Aorta (tissue), 5 donors: ENCODE data around the gene PROM1. TPM values are rescaled to one million over a fixed set of nuclear protein-coding genes. Genes with fewer than 3 reads are reported as not detected.

Experiments
- ATAC-seq: fragments of 200-7000 bp; cut with Tn5 transposase; one replicate; pipeline ENCODE4 v1.9.1; 2022; ENCODE audit warnings: moderate library complexity; ENCODE audit not compliant: low FRiP score
- DNase-seq, 2 donors: peaks; one replicate each; pipeline ENCODE4 v3.0.0-alpha.2; 2020
- H3K27ac ChIP-seq, 2 donors: one replicate each; pipeline ENCODE4 v1.5.1; 2013; ENCODE audit warnings: low read length in 2 of 2, mild to moderate bottlenecking in 2 of 2, moderate library complexity in 2 of 2, control low read depth in 1 of 2, inconsistent platforms in 1 of 2, low read depth in 1 of 2
- H3K27me3 ChIP-seq, 2 donors: one replicate each; pipeline ENCODE4 v1.6.1; 2013; ENCODE audit warnings: control low read depth in 1 of 2, low read length in 1 of 2, mild to moderate bottlenecking in 1 of 2, moderate library complexity in 1 of 2; ENCODE audit not compliant: insufficient read depth in 2 of 2, control insufficient read depth in 1 of 2
- H3K36me3 ChIP-seq, 2 donors: one replicate each; pipeline ENCODE4 v1.6.1; 2013; ENCODE audit warnings: control low read depth in 1 of 2, low read length in 1 of 2, mild to moderate bottlenecking in 1 of 2; ENCODE audit not compliant: insufficient read depth in 2 of 2, control insufficient read depth in 1 of 2
- H3K4me1 ChIP-seq, 2 donors: one replicate each; pipeline ENCODE4 v1.6.1; 2013; ENCODE audit warnings: low read length in 2 of 2, control low read depth in 1 of 2, mild to moderate bottlenecking in 1 of 2, moderate library complexity in 1 of 2; ENCODE audit not compliant: insufficient read depth in 2 of 2, control insufficient read depth in 1 of 2
- H3K4me3 ChIP-seq, 2 donors: one replicate each; pipeline ENCODE4 v1.5.1; 2013; ENCODE audit warnings: low read length in 2 of 2, control low read depth in 1 of 2, mild to moderate bottlenecking in 1 of 2
- H3K9me3 ChIP-seq: one replicate; pipeline ENCODE4 v1.6.1; 2013; ENCODE audit warnings: mild to moderate bottlenecking, low read length; ENCODE audit not compliant: control insufficient read depth
- WGBS, 2 donors: extraction: QIAGEN DNeasy Blood & Tissue Kit; methylation state at CpG; one replicate each; pipeline ENCODE4 v1.1.7; 2013; 5-methylcytosine and 5-hydroxymethylcytosine counted together
- intact Hi-C, 2 donors: fragments of 100-400 bp; cut with DNase I; formaldehyde crosslinking; loops; one replicate each; pipeline versions ENCODE4 v1.14.2 to v1.15.0; 2022
- polyA plus RNA-seq, 2 donors: library from polyadenylated mRNA; stranded (reverse); fragments of 200-250 nt; gene quantifications; one replicate each; pipeline ENCODE4 v1.2.3, GENCODE V29; 2013
- total RNA-seq, 2 donors: library from RNA; stranded (reverse); fragmentation: NEBNext Ultra II Directional; extraction: Animal tissue kit (Norgen Biotek cat#: 25700); gene quantifications; one replicate each; pipeline ENCODE4 v1.2.1, GENCODE V29; 2021
- donor health status: healthy with polysubstance abuse.
- donor health status: Bipolar disorder and iron deficiency.
- donor health status: DM: no; HTN: no; CAD: no.
- donor health status: DM: no; HTN: no; CAD: no.
- donor health status: DM: yes; HTN: yes; CAD: no.

The PROM1 gene
- total and polyA plus RNA-seq, 4 donors, result 4.1 to 28.9 (median 6.2) TPM

DNA sequence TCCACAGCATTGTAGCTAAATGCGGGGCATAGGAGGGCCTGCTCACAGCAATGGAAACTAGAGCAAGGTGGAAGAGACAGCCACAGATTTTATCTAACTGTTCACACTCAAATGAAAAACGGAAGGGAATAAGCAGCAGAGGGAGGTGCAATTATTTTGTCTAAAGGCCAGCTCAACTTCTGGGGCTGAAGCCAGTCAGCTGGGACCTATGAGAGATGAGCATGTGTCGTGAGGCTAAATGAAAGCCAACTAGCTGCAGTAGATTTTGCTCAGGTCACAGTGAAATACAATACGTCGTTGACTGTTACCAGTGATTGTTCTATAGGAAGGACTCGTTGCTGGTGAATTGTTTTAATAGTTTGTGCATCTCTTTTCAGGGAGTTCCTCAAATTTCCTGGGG lies 94.4 kb downstream of the PROM1 start:
- 72 to 77% methylated on average over 6 of the region's 6 CpGs for WGBS, 2 donors
- Histone ChIP-seq H3K27me3 (no peaks in the 10 kb centered on the region), H3K36me3 (peaks cover 1 to 8% of the 10 kb centered on the region in 2 donors), H3K27ac (no peak overlapping the region), H3K4me3 (no peak overlapping the region), H3K9me3 (no peaks in the 10 kb centered on the region), H3K4me1 (no peaks in the 10 kb centered on the region)
- ATAC-seq, result no peak
- intact Hi-C loops, result no loop called here
- no peak for DNase-seq

- ATAC-seq (no peak), DNase-seq (no peak)
- intact Hi-C loops, result no loop called here
- no peak overlapping the region for H3K4me3 ChIP-seq
- peaks cover 0 to 1% of the 10 kb centered on the region in 2 donors for H3K27me3 ChIP-seq
- peaks cover 1 to 8% of the 10 kb centered on the region in 2 donors for H3K36me3 ChIP-seq
- no peaks in the 10 kb centered on the region for H3K9me3 ChIP-seq
- no peak overlapping the region for H3K27ac ChIP-seq
- 95 to 98% methylated on average over 1 of the region's 1 CpG for WGBS, 2 donors
- H3K4me1 ChIP-seq, result no peaks in the 10 kb centered on the region
Observed at GRCh38 chr4:15988222-15988621, 95.6 kb downstream of the PROM1 start.

DNA sequence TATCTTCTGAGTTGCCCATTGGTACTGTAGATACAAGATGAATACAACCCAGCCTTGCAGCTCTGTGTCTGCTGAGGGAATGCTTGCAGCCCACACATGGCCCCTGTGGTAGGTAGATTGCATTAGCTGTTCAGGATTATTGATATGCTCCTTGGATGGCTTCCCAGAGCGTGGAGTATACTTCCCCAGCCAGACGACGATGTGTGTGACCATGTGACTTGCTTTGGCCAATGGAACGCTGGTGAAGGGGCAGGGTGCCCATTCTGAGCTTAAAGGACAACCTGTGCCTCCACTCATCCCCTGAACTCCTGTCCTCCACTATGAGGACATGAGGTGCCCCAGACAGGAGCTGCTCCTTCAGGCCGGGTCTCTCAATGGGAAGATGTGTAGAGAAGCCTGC lies 96.9 kb downstream of the PROM1 start:
- ATAC-seq, result no peak
- Histone ChIP-seq H3K27ac (no peak overlapping the region), H3K9me3 (no peaks in the 10 kb centered on the region), H3K4me1 (no peaks in the 10 kb centered on the region), H3K27me3 (peaks cover 0 to 1% of the 10 kb centered on the region in 2 donors), H3K4me3 (no peak overlapping the region), H3K36me3 (peaks cover 0 to 8% of the 10 kb centered on the region in 2 donors)
- 70% methylated on average over 5 of the region's 5 CpGs for WGBS, 2 donors
- no peak for DNase-seq
- intact Hi-C loops, result no loop called here

GRCh38 chr4:15983610-15984009 lies 100.2 kb downstream of the PROM1 start:
- Histone ChIP-seq H3K27ac (no peak overlapping the region), H3K27me3 (peaks cover 0 to 1% of the 10 kb centered on the region in 2 donors), H3K36me3 (no peaks in the 10 kb centered on the region), H3K9me3 (no peaks in the 10 kb centered on the region), H3K4me1 (no peaks in the 10 kb centered on the region), H3K4me3 (no peak overlapping the region)
- intact Hi-C loops, result no loop called here
- DNase-seq, result no peak
- no peak for ATAC-seq
- 89 to 93% methylated on average over 2 of the region's 2 CpGs for WGBS, 2 donors

DNA sequence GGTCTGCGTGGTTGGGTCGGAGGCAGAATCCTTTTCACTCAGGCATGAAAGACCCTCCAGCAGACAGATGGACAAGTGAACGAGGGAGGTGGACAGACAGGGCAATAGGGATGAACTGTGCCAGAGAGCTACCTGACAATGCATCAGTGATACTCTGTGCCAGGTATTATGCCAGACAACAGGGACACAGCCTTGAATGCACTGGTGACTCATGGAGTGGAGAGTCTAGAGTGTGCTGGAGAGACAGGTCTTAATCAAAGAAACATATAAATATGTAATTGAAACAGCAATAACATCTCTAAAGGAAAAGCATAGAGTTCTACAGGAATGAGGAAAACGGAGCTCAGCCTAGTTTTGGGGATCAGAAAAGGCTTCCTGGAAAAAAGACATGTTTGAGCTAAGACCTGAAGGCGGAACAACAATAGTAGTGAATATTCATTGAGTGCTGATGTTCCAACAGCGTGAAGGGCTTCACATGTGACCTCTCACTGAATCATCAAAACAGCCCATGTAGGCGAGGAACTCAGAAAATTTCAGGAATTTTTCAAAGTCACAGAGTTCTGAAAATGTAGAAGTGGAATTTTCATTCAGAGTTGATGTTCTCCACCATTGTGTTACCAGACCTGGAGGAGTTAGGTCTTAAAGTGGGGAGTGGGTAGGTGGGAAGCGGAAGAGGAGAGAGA lies 100.8 kb downstream of the PROM1 start:
- no peak for ATAC-seq
- H3K4me3 ChIP-seq, result no peak overlapping the region
- no peaks in the 10 kb centered on the region for H3K36me3 ChIP-seq
- 83 to 85% methylated on average over 8 of the region's 8 CpGs for WGBS, 2 donors
- intact Hi-C loops, result no loop called here
- no peak for DNase-seq
- H3K27me3 ChIP-seq, result peaks cover 0 to 1% of the 10 kb centered on the region in 2 donors
- no peaks in the 10 kb centered on the region for H3K9me3 ChIP-seq
- H3K27ac ChIP-seq, result no peak overlapping the region
- no peaks in the 10 kb centered on the region for H3K4me1 ChIP-seq

DNA sequence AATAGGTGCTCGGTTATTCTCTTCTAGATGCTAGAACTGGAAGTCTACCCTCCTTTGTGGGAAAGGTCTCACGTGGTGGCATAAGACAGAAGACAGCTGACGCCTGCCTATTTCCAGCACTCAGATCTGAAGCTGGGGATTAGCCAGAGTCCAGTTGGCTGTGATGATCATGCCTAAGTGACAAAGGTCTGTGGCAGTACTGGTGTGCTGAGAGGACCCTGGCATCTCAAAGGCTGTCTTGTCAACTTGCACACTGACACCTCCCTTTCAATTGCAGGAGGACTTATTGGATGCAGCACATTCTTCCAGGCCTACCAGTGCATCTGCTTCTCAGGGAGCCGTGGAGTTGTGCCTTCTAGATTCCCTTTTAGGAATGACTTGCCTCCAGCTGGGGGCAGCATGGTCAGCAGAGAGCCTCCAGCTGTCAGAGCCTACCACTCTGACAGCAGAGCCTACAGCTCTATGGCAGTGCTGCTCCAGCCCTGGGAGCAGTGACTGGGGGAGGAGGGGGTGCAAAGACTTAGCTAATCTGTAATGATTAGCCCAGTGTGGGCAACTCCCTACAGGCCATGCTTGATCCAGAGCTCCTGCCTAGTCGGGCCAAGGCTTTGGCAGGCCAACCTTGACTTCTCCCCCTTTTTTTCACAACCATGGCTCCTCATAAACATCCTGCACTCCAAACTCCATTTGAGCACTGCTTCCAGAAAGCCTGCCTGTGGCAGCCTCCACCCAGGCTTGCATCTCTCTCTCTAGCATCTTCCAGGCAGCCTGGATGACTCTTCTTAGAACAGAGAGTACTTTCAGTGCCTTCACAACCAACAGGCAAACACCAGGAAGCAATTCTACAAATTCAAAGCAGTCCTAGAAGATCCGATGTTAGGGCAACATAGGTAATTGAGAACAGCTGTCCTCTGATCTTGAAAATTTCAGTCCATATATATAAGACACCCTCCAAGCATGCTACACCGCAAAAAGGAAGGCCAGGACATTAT lies 107.1 kb downstream of the PROM1 start:
- no peak overlapping the region for H3K4me3 ChIP-seq
- H3K4me1 ChIP-seq, result no peaks in the 10 kb centered on the region
- intact Hi-C loops, result no loop called here
- WGBS, 2 donors, result 74 to 77% methylated on average over 7 of the region's 7 CpGs
- H3K27ac ChIP-seq, result no peak overlapping the region
- DNase-seq, result no peak
- no peaks in the 10 kb centered on the region for H3K9me3 ChIP-seq
- H3K36me3 ChIP-seq, result peaks cover 0 to 2% of the 10 kb centered on the region in 2 donors
- no peaks in the 10 kb centered on the region for H3K27me3 ChIP-seq
- ATAC-seq, result peak; percentile 11

- ATAC-seq, result no peak
- Histone ChIP-seq H3K36me3 (peaks cover 0 to 2% of the 10 kb centered on the region in 2 donors), H3K4me3 (no peak overlapping the region), H3K4me1 (no peaks in the 10 kb centered on the region), H3K27me3 (no peaks in the 10 kb centered on the region), H3K27ac (no peak overlapping the region), H3K9me3 (peaks cover under 1% of the 10 kb centered on the region)
- WGBS, 2 donors, result 83 to 86% methylated on average over 9 of the region's 9 CpGs
- DNase-seq, result no peak
- intact Hi-C loops, result no loop called here
Observed at GRCh38 chr4:15971068-15971801, 112.6 kb downstream of the PROM1 start.

- H3K27me3 ChIP-seq, result no peaks in the 10 kb centered on the region
- no peak for ATAC-seq
- no peaks in the 10 kb centered on the region for H3K36me3 ChIP-seq
- peaks cover 2% of the 10 kb centered on the region for H3K9me3 ChIP-seq
- intact Hi-C loops, result no loop called here
- H3K4me3 ChIP-seq, result no peak overlapping the region
- no peak for DNase-seq
- no peaks in the 10 kb centered on the region for H3K4me1 ChIP-seq
- no peak overlapping the region for H3K27ac ChIP-seq
- WGBS, 2 donors, result 81 to 85% methylated on average over 11 of the region's 11 CpGs
Observed at GRCh38 chr4:15968551-15969300, 115.1 kb downstream of the PROM1 start.
